H1 (cell line): ENCODE data around the gene MYO5A. TPM values are rescaled to one million over a fixed set of nuclear protein-coding genes. Genes with fewer than 3 reads are reported as not detected.
A peak's percentile ranks its signal among the peaks of the same experiment; 100 is the strongest.

Experiments used
- CTCF ChIA-PET: fragments of 300-600 bp; sonication (Branson Sonifier 250); formaldehyde crosslinking; loops from one replicate; lab custom pipeline; 2021; ENCODE audit not compliant: partially characterized antibody; lab: Charles Lee
- POLR2A ChIA-PET: fragments of 300-600 bp; sonication (Branson Sonifier 250); formaldehyde crosslinking; loops from one replicate; lab custom pipeline; 2021; ENCODE audit warnings: inconsistent platforms; ENCODE audit not compliant: partially characterized antibody; lab: Charles Lee
- DNase-seq, 2 experiments: peaks; one replicate each; pipeline versions ENCODE4 v3.0.0 to v3.0.0-alpha.2; 2010 to 2022; ENCODE audit warnings: low spot score in 2 of 2, low read depth in 1 of 2, mixed read lengths in 1 of 2
- FAIRE-seq: peaks from 2 replicates; lab custom pipeline; 2011; peaks lifted over from hg19 to GRCh38; lab: Jason Lieb, UNC
- H2AFZ ChIP-seq: 2 replicates; pipeline ENCODE4 v1.8.1; 2012; ENCODE audit warnings: low read length, inconsistent platforms
- H2AK5ac ChIP-seq: 2 replicates; pipeline ENCODE4 v1.6.1; 2013; ENCODE audit warnings: low read depth, low read length
- H2BK120ac ChIP-seq: replicated peaks from 2 replicates; pipeline ENCODE3; 2013; ENCODE audit warnings: low read depth, low read length, inconsistent platforms
- H2BK12ac ChIP-seq: 2 replicates; pipeline ENCODE4 v1.6.1; 2013; ENCODE audit warnings: low read depth, low read length
- H2BK15ac ChIP-seq: 2 replicates; pipeline ENCODE4 v1.6.1; 2013; ENCODE audit warnings: low read length
- H2BK20ac ChIP-seq: 2 replicates; pipeline ENCODE4 v1.6.1; 2013; ENCODE audit warnings: low read length
- H2BK5ac ChIP-seq: 2 replicates; pipeline ENCODE4 v1.6.1; 2013; ENCODE audit warnings: low read depth, low read length
- H3K14ac ChIP-seq: 2 replicates; pipeline ENCODE4 v1.6.1; 2013; ENCODE audit warnings: inconsistent platforms; ENCODE audit not compliant: insufficient read length
- H3K18ac ChIP-seq: 2 replicates; pipeline ENCODE4 v1.6.1; 2013; ENCODE audit warnings: low read length; ENCODE audit errors: extremely low read depth
- H3K23ac ChIP-seq: 2 replicates; pipeline ENCODE4 v1.6.1; 2013; ENCODE audit warnings: inconsistent platforms; ENCODE audit not compliant: insufficient read length
- H3K23me2 ChIP-seq: 2 replicates; pipeline ENCODE4 v1.6.1; 2013; ENCODE audit warnings: low read depth, low read length
- H3K27ac ChIP-seq: 2 replicates; pipeline ENCODE4 v1.6.1; 2011; ENCODE audit warnings: low read depth, low read length, inconsistent platforms
- H3K27me3 ChIP-seq, 4 experiments: replicated peaks in 1 of 4; 1 replicate in 1 of 4; 2 replicates in 3 of 4; pipeline versions ENCODE4 v1.6.1 to v1.8.1; 2011 to 2013; ENCODE audit warnings: low read length in 3 of 4, mild to moderate bottlenecking in 3 of 4, inconsistent platforms in 2 of 4, mixed read lengths in 2 of 4, moderate library complexity in 1 of 4; ENCODE audit not compliant: control insufficient read depth in 3 of 4, insufficient read depth in 3 of 4; ENCODE audit errors: extremely low read depth in 1 of 4
- H3K36me3 ChIP-seq, 4 experiments: 2 replicates each; pipeline versions ENCODE4 v1.6.1 to v1.8.1; 2011 to 2013; ENCODE audit warnings: mild to moderate bottlenecking in 4 of 4, low read length in 3 of 4, moderate library complexity in 2 of 4, control low read depth in 1 of 4, inconsistent platforms in 1 of 4; ENCODE audit not compliant: insufficient read depth in 4 of 4, control insufficient read depth in 2 of 4
- H3K4ac ChIP-seq: replicated peaks from 2 replicates; pipeline ENCODE3; 2013; ENCODE audit warnings: low read length, low read depth, mixed read lengths, inconsistent platforms; ENCODE audit not compliant: insufficient read length
- H3K4me1 ChIP-seq, 4 experiments: replicated peaks in 1 of 4; 1 replicate in 1 of 4; 2 replicates in 3 of 4; pipeline versions ENCODE4 v1.6.1 to v1.8.1; 2011 to 2013; ENCODE audit warnings: low read length in 3 of 4, inconsistent platforms in 2 of 4, mixed read lengths in 1 of 4; ENCODE audit not compliant: insufficient read depth in 4 of 4, control insufficient read depth in 3 of 4
- H3K4me2 ChIP-seq, 2 experiments: 2 replicates each; pipeline versions ENCODE4 v1.6.1 to v1.8.1; 2011 to 2013; ENCODE audit warnings: low read depth in 2 of 2, low read length in 2 of 2, control low read depth in 1 of 2, inconsistent platforms in 1 of 2, mild to moderate bottlenecking in 1 of 2; ENCODE audit not compliant: insufficient read depth in 1 of 2
- H3K4me3 ChIP-seq, 4 experiments: fragments of 200-600, 300-600 bp in 1 of 4; sonication (generic), shearing (Covaris generic), sonication (Bioruptor Twin) in 1 of 4; 2 replicates each; pipeline versions ENCODE4 v1.5.1 to v1.8.1; 2011 to 2016; ENCODE audit warnings: low read length in 4 of 4, low read depth in 3 of 4, control low read depth in 2 of 4, inconsistent platforms in 2 of 4, mild to moderate bottlenecking in 2 of 4, mixed read lengths in 1 of 4, moderate library complexity in 1 of 4; ENCODE audit not compliant: insufficient read depth in 2 of 4; ENCODE audit errors: extremely low read depth in 1 of 4
- H3K56ac ChIP-seq: replicated peaks from 2 replicates; pipeline ENCODE3; 2013; ENCODE audit warnings: low read depth, mild to moderate bottlenecking, mixed read lengths, low read length, inconsistent platforms; ENCODE audit not compliant: insufficient read length
- H3K79me1 ChIP-seq: 2 replicates; pipeline ENCODE4 v1.6.1; 2013; ENCODE audit warnings: low read depth, low read length, control low read depth
- H3K79me2 ChIP-seq, 2 experiments: 2 replicates each; pipeline versions ENCODE4 v1.6.1 to v1.8.1; 2012 to 2013; ENCODE audit warnings: low read length in 2 of 2, mild to moderate bottlenecking in 2 of 2, inconsistent platforms in 1 of 2; ENCODE audit not compliant: insufficient read depth in 2 of 2, control insufficient read depth in 1 of 2
- H3K9ac ChIP-seq, 4 experiments: replicated peaks in 1 of 4; 1 replicate in 1 of 4; 2 replicates in 3 of 4; pipeline versions ENCODE4 v1.6.1 to v1.8.1; 2011 to 2013; ENCODE audit warnings: low read depth in 3 of 4, low read length in 3 of 4, control low read depth in 2 of 4, mild to moderate bottlenecking in 2 of 4, moderate library complexity in 2 of 4, inconsistent platforms in 1 of 4; ENCODE audit errors: extremely low read depth in 1 of 4
- H3K9me3 ChIP-seq, 2 experiments: 2 replicates each; pipeline versions ENCODE4 v1.6.1 to v1.8.1; 2012 to 2013; ENCODE audit warnings: mild to moderate bottlenecking in 2 of 2, moderate library complexity in 2 of 2, control low read depth in 1 of 2, inconsistent platforms in 1 of 2, low read depth in 1 of 2, low read length in 1 of 2, mixed read lengths in 1 of 2; ENCODE audit not compliant: insufficient read depth in 2 of 2
- H4K20me1 ChIP-seq, 2 experiments: replicated peaks in 1 of 2; 2 replicates each; pipeline versions ENCODE3 to v1.8.1; 2011 to 2013; ENCODE audit warnings: inconsistent platforms in 2 of 2, low read length in 2 of 2, mild to moderate bottlenecking in 1 of 2; ENCODE audit not compliant: insufficient read depth in 2 of 2, control insufficient read depth in 1 of 2
- H4K5ac ChIP-seq: 2 replicates; pipeline ENCODE4 v1.6.1; 2013; ENCODE audit warnings: low read length, low read depth, mixed read lengths, inconsistent platforms; ENCODE audit not compliant: insufficient read length
- H4K8ac ChIP-seq: 2 replicates; pipeline ENCODE4 v1.8.0; 2013; ENCODE audit warnings: mild to moderate bottlenecking, moderate library complexity, low read length, inconsistent platforms; ENCODE audit not compliant: insufficient read depth; ENCODE audit errors: extremely low read depth
- H4K91ac ChIP-seq: replicated peaks from 2 replicates; pipeline ENCODE3; 2013; ENCODE audit warnings: low read length, mixed read lengths, inconsistent platforms; ENCODE audit not compliant: insufficient read length
- CEBPB ChIP-seq: IDR thresholded peaks from 2 replicates; pipeline ENCODE4 v1.6.1; 2012; ENCODE audit warnings: low read depth, low read length
- CHD1 ChIP-seq: IDR thresholded peaks from 2 replicates; pipeline ENCODE4 v1.6.1; 2012; ENCODE audit warnings: low read depth, low read length, improper control_type of control experiment
- GABPA ChIP-seq: IDR thresholded peaks from 2 replicates; pipeline ENCODE4 v1.6.1; 2011; ENCODE audit warnings: mild to moderate bottlenecking, low read length, moderate library complexity, borderline replicate concordance; ENCODE audit not compliant: insufficient read depth
- KDM1A ChIP-seq: fragments of 200-600, 300-600 bp; sonication (generic); IDR thresholded peaks from 2 replicates; pipeline ENCODE4 v1.7.1; 2016; ENCODE audit warnings: mild to moderate bottlenecking, low read length, borderline replicate concordance
- KDM5A ChIP-seq: fragments of 200-600 bp; IDR thresholded peaks from 2 replicates; pipeline ENCODE4 v1.7.1; 2012; ENCODE audit warnings: mild to moderate bottlenecking, low read length, inconsistent platforms, mixed read lengths
- PHF8 ChIP-seq: fragments of 200-600 bp; sonication (generic); conservative IDR thresholded peaks from 2 replicates; pipeline ENCODE4 v1.7.1; 2012; ENCODE audit warnings: low read depth, mild to moderate bottlenecking, inconsistent platforms, low read length, moderate library complexity
- POU5F1 ChIP-seq: IDR thresholded peaks from 2 replicates; pipeline ENCODE4 v1.6.1; 2011; ENCODE audit warnings: low read depth, mild to moderate bottlenecking, low read length, moderate library complexity
- SIX5 ChIP-seq: IDR thresholded peaks from 2 replicates; pipeline ENCODE4 v1.6.1; 2011; ENCODE audit warnings: mild to moderate bottlenecking, low read depth, low read length
- SRF ChIP-seq: IDR thresholded peaks from 2 replicates; pipeline ENCODE4 v1.6.1; 2011; ENCODE audit warnings: mild to moderate bottlenecking, low read depth, low read length, moderate library complexity
- TBP ChIP-seq: IDR thresholded peaks from 2 replicates; pipeline ENCODE4 v1.6.1; 2011; ENCODE audit warnings: low read depth, low read length, improper control_type of control experiment
- TEAD4 ChIP-seq: IDR thresholded peaks from 2 replicates; pipeline ENCODE4 v1.6.1; 2012; ENCODE audit warnings: low read depth, low read length, inconsistent platforms, mixed read lengths
- WGBS, 2 experiments: shearing (Covaris generic) in 1 of 2; methylation state at CpG; one replicate each; pipeline versions ENCODE4 v1.1.6 to v1.1.7; 2013 to 2015; ENCODE audit warnings: low lambda C conversion rate in 2 of 2, mixed read lengths in 2 of 2, inconsistent platforms in 1 of 2, low coverage in 1 of 2, missing lambda C conversion rate in 1 of 2; ENCODE audit not compliant: insufficient replicate concordance in 2 of 2, insufficient coverage in 1 of 2, insufficient read length in 1 of 2; ENCODE audit errors: extremely low coverage in 1 of 2, missing lambda C conversion rate in 1 of 2; 5-methylcytosine and 5-hydroxymethylcytosine counted together
- polyA plus RNA-seq, 7 experiments: library from polyadenylated mRNA; depleted of rRNA in 3 of 7; stranded (reverse) in 5 of 7; unstranded in 2 of 7; fragments of >200 nt in 5 of 7; fragments of 200-250 nt in 2 of 7; gene quantifications; 1 replicate in 5 of 7; 2 replicates in 1 of 7; 4 replicates in 1 of 7; pipeline versions ENCODE4 v1.2.1 to v1.2.3, GENCODE V29; 2011 to 2013; ENCODE audit warnings: missing spikeins in 2 of 7, mixed read lengths in 2 of 7
- total RNA-seq: library from RNA; stranded (reverse); fragmentation: NEBNext Ultra II Directional; extraction: Animal tissue kit (Norgen Biotek cat#: 25700); gene quantifications from 2 replicates; pipeline ENCODE4 v1.2.1, GENCODE V29; 2021
- TF ChIP-seq, protein P1 (sequence below): IDR thresholded peaks from 2 replicates; pipeline ENCODE4 v1.6.1; 2012; ENCODE audit warnings: low read length, inconsistent platforms
- TF ChIP-seq, protein P2 (sequence below): IDR thresholded peaks from 2 replicates; pipeline ENCODE4 v1.6.1; 2012; ENCODE audit warnings: inconsistent platforms

MYO5A gene
- total and polyA plus RNA-seq, 2 of the 8 experiments (the other 6 are each of a cell fraction or from before 2014, with no cell fraction given), result 11.4 to 24.7 TPM

- Histone ChIP-seq H2BK12ac (no peak overlapping the region), H4K20me1 (no peaks in the 10 kb centered on the region), H3K4ac (no peak overlapping the region), H4K5ac (no peak overlapping the region), H3K4me2 (no peak overlapping the region), H3K9ac (peak overlapping the region in 1 of 4 experiments; percentile 34; a peak in 1 of 7 replicates), H3K79me1 (no peaks in the 10 kb centered on the region), H3K79me2 (no peaks in the 10 kb centered on the region; a peak in 1 of 4 replicates), H3K4me1 (no peaks in the 10 kb centered on the region), H3K27ac (no peak overlapping the region), H3K56ac (no peak overlapping the region), H3K18ac (no peak overlapping the region), H3K23ac (no peak overlapping the region), H3K36me3 (no peaks in the 10 kb centered on the region), H3K23me2 (no peaks in the 10 kb centered on the region), H2BK20ac (no peak overlapping the region), H2BK15ac (no peak overlapping the region), H2BK120ac (no peak overlapping the region), H3K27me3 (no peaks in the 10 kb centered on the region), H3K4me3 (no peak overlapping the region), H4K91ac (no peak overlapping the region), H2AFZ (no peak overlapping the region), H4K8ac (no peak overlapping the region), H3K14ac (no peak overlapping the region), H3K9me3 (no peaks in the 10 kb centered on the region), H2BK5ac (no peak overlapping the region), H2AK5ac (no peak overlapping the region)
- no peak for FAIRE-seq
- CTCF ChIA-PET, result interaction anchor here (0.9 kb wide), 1 partner anchor 38 kb away, joined by 3 read pairs; no protein-coding TSS in a partner anchor
- no peak for DNase-seq
- 97% methylated on average over 1 of the region's 1 CpG; no CpG with 5 or more reads in 1 of the 2 experiments for WGBS, 2 experiments
- POLR2A ChIA-PET, result interaction anchor here (0.9 kb wide), 1 partner anchor 8 kb away, joined by 3 read pairs; no protein-coding TSS in a partner anchor
- TF ChIP-seq TBP (no peak), TEAD4 (no peak), CEBPB (no peak), GABPA (no peak), KDM5A (no peak), CHD1 (no peak), POU5F1 (no peak), SIX5 (no peak), PHF8 (no peak), KDM1A (no peak), SRF (no peak)
- TF ChIP-seq, protein P1, sequence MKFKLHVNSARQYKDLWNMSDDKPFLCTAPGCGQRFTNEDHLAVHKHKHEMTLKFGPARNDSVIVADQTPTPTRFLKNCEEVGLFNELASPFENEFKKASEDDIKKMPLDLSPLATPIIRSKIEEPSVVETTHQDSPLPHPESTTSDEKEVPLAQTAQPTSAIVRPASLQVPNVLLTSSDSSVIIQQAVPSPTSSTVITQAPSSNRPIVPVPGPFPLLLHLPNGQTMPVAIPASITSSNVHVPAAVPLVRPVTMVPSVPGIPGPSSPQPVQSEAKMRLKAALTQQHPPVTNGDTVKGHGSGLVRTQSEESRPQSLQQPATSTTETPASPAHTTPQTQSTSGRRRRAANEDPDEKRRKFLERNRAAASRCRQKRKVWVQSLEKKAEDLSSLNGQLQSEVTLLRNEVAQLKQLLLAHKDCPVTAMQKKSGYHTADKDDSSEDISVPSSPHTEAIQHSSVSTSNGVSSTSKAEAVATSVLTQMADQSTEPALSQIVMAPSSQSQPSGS, result no peak
- TF ChIP-seq, protein P2, sequence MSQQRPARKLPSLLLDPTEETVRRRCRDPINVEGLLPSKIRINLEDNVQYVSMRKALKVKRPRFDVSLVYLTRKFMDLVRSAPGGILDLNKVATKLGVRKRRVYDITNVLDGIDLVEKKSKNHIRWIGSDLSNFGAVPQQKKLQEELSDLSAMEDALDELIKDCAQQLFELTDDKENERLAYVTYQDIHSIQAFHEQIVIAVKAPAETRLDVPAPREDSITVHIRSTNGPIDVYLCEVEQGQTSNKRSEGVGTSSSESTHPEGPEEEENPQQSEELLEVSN, result no peak
Measured at GRCh38 chr15:52502608-52503007, 26.1 kb downstream of the MYO5A start.
